HL-60 (cell line): ENCODE data around the gene POLDIP3.
"Not testable (repeated sequence)": the region's sequence is repeated elsewhere in the genome, so short reads cannot be mapped to it uniquely, and the experiment has no call there.

ENCODE experiments used
- DNase-seq, 2 experiments: peaks; one replicate each; pipeline ENCODE4 v3.0.0-alpha.2; 2010 to 2020; ENCODE audit warnings: low read depth in 1 of 2, low spot score in 1 of 2
- H3K27ac ChIP-seq: fragments of 250-450 bp; sonication (Bioruptor Pico); replicated peaks from 2 replicates; pipeline ENCODE4 v1.5.1; 2020; ENCODE audit warnings: mild to moderate bottlenecking, moderate library complexity
- H3K27me3 ChIP-seq: fragments of 250-450 bp; sonication (Bioruptor Pico); 2 replicates; pipeline ENCODE4 v1.5.1; 2021; ENCODE audit warnings: mild to moderate bottlenecking, moderate library complexity; ENCODE audit not compliant: insufficient read depth, poor library complexity, severe bottlenecking
- H3K4me3 ChIP-seq: replicated peaks from 2 replicates; pipeline ENCODE4 v1.5.1; 2011; ENCODE audit warnings: mild to moderate bottlenecking, control low read depth, low read length; ENCODE audit not compliant: insufficient read depth
- CTCF ChIP-seq: IDR thresholded peaks from one replicate; pipeline ENCODE4 v1.5.1; 2011; ENCODE audit warnings: low read length, control low read depth, inconsistent platforms; ENCODE audit not compliant: insufficient read depth
- GABPA ChIP-seq: IDR thresholded peaks from 2 replicates; pipeline ENCODE4 v1.6.1; 2012; ENCODE audit warnings: low read depth
- POLR2AphosphoS5 ChIP-seq: IDR thresholded peaks from 2 replicates; pipeline ENCODE4 v1.6.1; 2012; ENCODE audit warnings: low read depth
- REST ChIP-seq: IDR thresholded peaks from 2 replicates; pipeline ENCODE4 v1.6.1; 2012; ENCODE audit warnings: low read depth; ENCODE audit not compliant: insufficient replicate concordance
- SPI1 ChIP-seq: IDR thresholded peaks from 2 replicates; pipeline ENCODE4 v1.6.1; 2012; ENCODE audit warnings: low read depth, mild to moderate bottlenecking, borderline replicate concordance

POLDIP3 gene

GRCh38 chr22:42619261-42620063, 4.8 kb upstream of the POLDIP3 start:
- H3K4me3 ChIP-seq, result no peak overlapping the region
- H3K27ac ChIP-seq, result no peak overlapping the region
- DNase-seq, result no peak
- no peaks in the 10 kb centered on the region for H3K27me3 ChIP-seq
- TF ChIP-seq CTCF, result no peak
- TF ChIP-seq REST, result no peak
- no peak for TF ChIP-seq POLR2AphosphoS5
- no peak for TF ChIP-seq GABPA
- no peak for TF ChIP-seq SPI1

GRCh38 chr22:42617155-42617983, 2.7 kb upstream of the POLDIP3 start:
- TF ChIP-seq SPI1 (no peak), GABPA (no peak), CTCF (no peak), POLR2AphosphoS5 (no peak), REST (no peak)
- Histone ChIP-seq H3K27ac (no peak overlapping the region), H3K4me3 (no peak overlapping the region), H3K27me3 (no peaks in the 10 kb centered on the region)
- no peak for DNase-seq

GRCh38 chr22:42615860-42616175, 1.1 kb upstream of the POLDIP3 start:
- Histone ChIP-seq H3K27ac (peak overlapping the region; percentile 99), H3K4me3 (peak overlapping the region; percentile 28)
- not testable (repeated sequence) for H3K27me3 ChIP-seq, DNase-seq

GRCh38 chr22:42615092-42615859, 593 bp upstream of the POLDIP3 start:
- TF ChIP-seq SPI1, result no peak
- TF ChIP-seq REST, result peak; percentile 19
- TF ChIP-seq POLR2AphosphoS5, result peak; percentile 100
- TF ChIP-seq GABPA, result no peak; the same call in none of the 2 replicates
- Histone ChIP-seq H3K27ac (peak overlapping the region; percentile 99), H3K27me3 (no peaks in the 10 kb centered on the region), H3K4me3 (peak overlapping the region; percentile 28)
- DNase-seq, result peak; percentile 87 to 96
